Smooth muscle cell of bladder (primary cell): ENCODE results near the gene ANKFN1. TPM values are rescaled to one million over a fixed set of nuclear protein-coding genes. Genes with fewer than 3 reads are reported as not detected.

Experiments
- total RNA-seq: library from RNA; depleted of rRNA; stranded (reverse); fragments of >200 nt; gene quantifications from 2 replicates; pipeline ENCODE4 v1.2.3, GENCODE V29; 2014

The ANKFN1 gene
- 0.14 TPM in 1 of 2 replicates, not detected in the other for total RNA-seq

GRCh38 chr17:56152874-56153602 is at the start of gene ANKFN1:
Gene ANKFN1 (plus strand): TSS chr17:56153475. CDS start chr17:56212668, 59,193 bp downstream.

